ENCODE results near the gene ABCB4. TPM values are rescaled to one million over a fixed set of nuclear protein-coding genes. Genes with fewer than 3 reads are reported as not detected.
A peak's percentile ranks its signal among the peaks of the same experiment; 100 is the strongest.

The ABCB4 gene
- total and polyA plus RNA-seq, 2 experiments from 2014 or later: 0.37 to 1.2 TPM

DNA sequence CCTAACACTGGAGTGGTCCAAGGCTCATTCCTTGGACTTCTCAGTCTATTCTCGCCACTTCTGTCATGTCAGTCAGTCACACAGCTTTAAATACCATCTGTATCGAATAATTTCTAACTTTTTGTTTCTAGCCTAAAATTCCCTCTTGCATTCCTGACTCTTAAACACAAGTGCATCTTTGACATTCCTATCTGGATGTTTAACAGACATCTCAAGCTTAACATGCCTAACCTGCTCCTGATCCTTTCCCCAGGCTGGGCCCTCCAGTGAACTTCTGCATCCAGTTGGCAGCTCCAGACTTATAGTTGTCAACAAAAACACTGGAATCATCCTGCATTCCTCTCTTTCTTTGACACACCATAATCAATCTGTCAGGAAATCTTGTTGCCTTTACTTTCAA lies 4.5 kb upstream of the ABCB4 start:
- no peak for DNase-seq (ENCODE audit: low spot score)
- Histone ChIP-seq H3K4me3 (no peak overlapping the region), H3K4me2 (no peak overlapping the region), H4K20me1 (ENCODE audit: insufficient read depth, poor library complexity, severe bottlenecking) (no peaks in the 10 kb centered on the region), H3K4me1 (ENCODE audit: insufficient read depth) (peaks cover 3% of the 10 kb centered on the region), H3K27ac (no peak overlapping the region), H2AFZ (no peak overlapping the region), H3K79me2 (no peaks in the 10 kb centered on the region), H3K9me2 (replicated peaks; ENCODE audit: insufficient read depth) (no peaks in the 10 kb centered on the region), H3K27me3 (peaks cover 23% of the 10 kb centered on the region), H3K9me3 (ENCODE audit: low read depth) (no peaks in the 10 kb centered on the region), H3K36me3 (replicated peaks; ENCODE audit: insufficient read depth, low read depth) (no peaks in the 10 kb centered on the region)
- WGBS (ENCODE audit: low lambda C conversion rate, missing lambda C conversion rate): 80% methylated on average over 2 of the region's 2 CpGs
- no peak for TF ChIP-seq EZH2 (IDR thresholded peaks at IDR 0.05; ENCODE audit: borderline replicate concordance)
- TF ChIP-seq EZH2phosphoT487 (IDR thresholded peaks at IDR 0.05; ENCODE audit: low read depth, severe bottlenecking, unreplicated experiment): no peak

DNA sequence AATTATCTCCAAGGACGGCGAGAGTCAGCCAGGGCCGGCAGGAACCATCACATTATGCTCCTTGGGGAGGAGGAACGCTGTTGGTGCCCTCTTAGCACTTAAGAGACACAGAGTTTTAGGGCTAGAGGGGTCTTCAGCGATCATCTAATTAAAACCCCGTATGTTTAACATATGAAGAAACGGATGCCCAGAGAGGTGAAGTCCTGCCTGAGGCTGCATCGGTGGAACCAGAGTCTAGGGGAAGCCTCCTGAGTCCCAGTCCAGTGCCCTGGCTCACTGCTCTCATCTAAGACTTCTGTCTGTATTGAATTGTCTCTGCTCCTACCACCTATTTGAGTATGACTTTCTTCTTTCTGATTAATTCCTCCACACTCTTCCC lies 688 bp upstream of the ABCB4 start:
- no peak for DNase-seq (ENCODE audit: low spot score)
- Histone ChIP-seq H3K27me3 (peaks cover 46% of the 10 kb centered on the region), H3K4me3 (no peak overlapping the region), H3K79me2 (no peaks in the 10 kb centered on the region), H3K36me3 (replicated peaks; ENCODE audit: insufficient read depth, low read depth) (no peaks in the 10 kb centered on the region), H4K20me1 (ENCODE audit: insufficient read depth, poor library complexity, severe bottlenecking) (no peaks in the 10 kb centered on the region), H3K9me3 (ENCODE audit: low read depth) (no peaks in the 10 kb centered on the region), H3K4me2 (peak overlapping the region; percentile 96), H2AFZ (peak overlapping the region; percentile 47), H3K27ac (no peak overlapping the region), H3K9me2 (replicated peaks; ENCODE audit: insufficient read depth) (no peaks in the 10 kb centered on the region), H3K4me1 (ENCODE audit: insufficient read depth) (peaks cover 11% of the 10 kb centered on the region)
- WGBS (ENCODE audit: low lambda C conversion rate, missing lambda C conversion rate): 59% methylated on average over 8 of the region's 8 CpGs
- TF ChIP-seq, protein P1, sequence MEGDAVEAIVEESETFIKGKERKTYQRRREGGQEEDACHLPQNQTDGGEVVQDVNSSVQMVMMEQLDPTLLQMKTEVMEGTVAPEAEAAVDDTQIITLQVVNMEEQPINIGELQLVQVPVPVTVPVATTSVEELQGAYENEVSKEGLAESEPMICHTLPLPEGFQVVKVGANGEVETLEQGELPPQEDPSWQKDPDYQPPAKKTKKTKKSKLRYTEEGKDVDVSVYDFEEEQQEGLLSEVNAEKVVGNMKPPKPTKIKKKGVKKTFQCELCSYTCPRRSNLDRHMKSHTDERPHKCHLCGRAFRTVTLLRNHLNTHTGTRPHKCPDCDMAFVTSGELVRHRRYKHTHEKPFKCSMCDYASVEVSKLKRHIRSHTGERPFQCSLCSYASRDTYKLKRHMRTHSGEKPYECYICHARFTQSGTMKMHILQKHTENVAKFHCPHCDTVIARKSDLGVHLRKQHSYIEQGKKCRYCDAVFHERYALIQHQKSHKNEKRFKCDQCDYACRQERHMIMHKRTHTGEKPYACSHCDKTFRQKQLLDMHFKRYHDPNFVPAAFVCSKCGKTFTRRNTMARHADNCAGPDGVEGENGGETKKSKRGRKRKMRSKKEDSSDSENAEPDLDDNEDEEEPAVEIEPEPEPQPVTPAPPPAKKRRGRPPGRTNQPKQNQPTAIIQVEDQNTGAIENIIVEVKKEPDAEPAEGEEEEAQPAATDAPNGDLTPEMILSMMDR (IDR thresholded peaks at IDR 0.05; ENCODE audit: poor library complexity): no peak
- no peak for TF ChIP-seq EZH2phosphoT487 (IDR thresholded peaks at IDR 0.05; ENCODE audit: low read depth, severe bottlenecking, unreplicated experiment)

DNA sequence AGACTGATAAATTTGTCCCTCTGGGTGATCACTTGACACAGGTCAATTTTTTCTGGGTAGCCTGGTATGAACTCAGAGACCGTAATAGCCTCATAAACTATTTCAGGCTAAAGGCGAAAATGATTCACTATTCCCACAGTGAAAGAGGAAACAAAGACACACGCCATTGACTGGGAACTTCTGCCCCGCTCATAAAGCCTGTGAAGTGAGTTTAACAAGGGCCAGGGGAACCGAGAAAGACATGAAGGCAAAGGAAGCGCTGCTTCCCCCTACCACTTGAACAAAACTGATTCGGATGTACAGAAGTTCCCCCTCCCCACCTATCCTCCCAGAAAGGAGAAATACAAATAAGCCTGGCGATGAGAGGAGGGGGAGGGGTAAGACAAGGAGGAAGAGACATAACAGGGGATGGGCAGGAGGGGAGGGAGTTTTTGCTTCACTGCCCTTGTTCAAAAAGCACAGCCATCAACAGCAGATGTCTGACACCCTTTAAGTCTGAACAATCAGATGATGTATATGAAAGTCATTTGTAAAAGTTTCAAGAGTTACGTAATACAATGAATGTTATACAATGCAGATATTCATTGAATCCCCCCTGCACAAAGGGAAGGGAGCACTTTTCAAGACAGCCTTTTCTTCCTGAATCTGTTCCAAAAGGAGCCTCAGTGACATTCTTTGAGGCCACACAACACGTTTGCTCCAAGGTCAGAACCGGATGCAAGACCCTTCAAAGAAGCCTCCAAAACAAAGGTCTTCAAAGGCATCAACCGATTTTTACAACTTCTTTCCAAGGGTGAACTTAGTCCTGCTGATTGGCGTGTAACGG lies 734 bp downstream of the ABCB4 start:
- 25% methylated on average over 14 of the region's 14 CpGs for WGBS (ENCODE audit: low lambda C conversion rate, missing lambda C conversion rate)
- Histone ChIP-seq H3K27me3 (peaks cover 46% of the 10 kb centered on the region), H3K9me3 (ENCODE audit: low read depth) (no peaks in the 10 kb centered on the region), H2AFZ (peak overlapping the region; percentile 47), H3K79me2 (no peaks in the 10 kb centered on the region), H3K27ac (no peak overlapping the region), H3K4me2 (peak overlapping the region; percentile 96), H3K9me2 (replicated peaks; ENCODE audit: insufficient read depth) (no peaks in the 10 kb centered on the region), H3K4me1 (ENCODE audit: insufficient read depth) (peaks cover 11% of the 10 kb centered on the region), H3K36me3 (replicated peaks; ENCODE audit: insufficient read depth, low read depth) (no peaks in the 10 kb centered on the region), H3K4me3 (peak overlapping the region; percentile 64), H4K20me1 (ENCODE audit: insufficient read depth, poor library complexity, severe bottlenecking) (no peaks in the 10 kb centered on the region)
- peak; percentile 25 for DNase-seq (ENCODE audit: low spot score)
- TF ChIP-seq EZH2 (IDR thresholded peaks at IDR 0.05; ENCODE audit: borderline replicate concordance): no peak
- TF ChIP-seq EZH2phosphoT487 (IDR thresholded peaks at IDR 0.05; ENCODE audit: low read depth, severe bottlenecking, unreplicated experiment): no peak
- TF ChIP-seq, protein P1 (IDR thresholded peaks at IDR 0.05; ENCODE audit: poor library complexity): no peak

DNA sequence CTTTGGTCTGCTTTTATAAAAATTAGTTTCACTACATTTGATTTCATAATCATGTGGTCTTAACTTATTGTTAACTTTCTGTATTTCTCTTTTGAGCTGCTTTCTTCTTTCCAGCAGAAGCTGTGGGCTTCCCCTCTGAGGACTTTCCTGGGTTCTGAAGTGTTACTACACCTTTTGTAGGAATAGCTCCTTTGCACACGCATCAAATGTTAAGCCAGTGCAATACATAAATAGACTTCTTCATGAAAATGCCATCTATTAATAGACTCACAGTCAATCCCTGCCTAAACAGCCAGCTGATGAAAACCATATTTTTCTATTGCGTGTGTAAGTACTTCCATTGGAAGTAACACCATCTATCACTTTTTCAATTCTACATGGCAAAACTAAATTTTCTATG lies 1.5 kb downstream of the ABCB4 start:
- H4K20me1 ChIP-seq (ENCODE audit: insufficient read depth, poor library complexity, severe bottlenecking): no peaks in the 10 kb centered on the region
- no peak overlapping the region for H3K27ac ChIP-seq
- 71% methylated on average over 2 of the region's 2 CpGs for WGBS (ENCODE audit: low lambda C conversion rate, missing lambda C conversion rate)
- peak overlapping the region; percentile 96 for H3K4me2 ChIP-seq
- H3K27me3 ChIP-seq: peaks cover 46% of the 10 kb centered on the region
- no peaks in the 10 kb centered on the region for H3K9me2 ChIP-seq (replicated peaks; ENCODE audit: insufficient read depth)
- no peaks in the 10 kb centered on the region for H3K79me2 ChIP-seq
- no peak overlapping the region for H2AFZ ChIP-seq
- no peak for DNase-seq (ENCODE audit: low spot score)
- no peaks in the 10 kb centered on the region for H3K36me3 ChIP-seq (replicated peaks; ENCODE audit: insufficient read depth, low read depth)
- no peak overlapping the region for H3K4me3 ChIP-seq
- no peak for TF ChIP-seq EZH2 (IDR thresholded peaks at IDR 0.05; ENCODE audit: borderline replicate concordance)
- TF ChIP-seq, protein P1 (IDR thresholded peaks at IDR 0.05; ENCODE audit: poor library complexity): no peak
- TF ChIP-seq EZH2phosphoT487 (IDR thresholded peaks at IDR 0.05; ENCODE audit: low read depth, severe bottlenecking, unreplicated experiment): no peak
- no peaks in the 10 kb centered on the region for H3K9me3 ChIP-seq (ENCODE audit: low read depth)
- peaks cover 11% of the 10 kb centered on the region for H3K4me1 ChIP-seq (ENCODE audit: insufficient read depth)

All from hepatocyte (in vitro differentiated cells).